Measurements from ENCODE around the gene POLN. TPM values are rescaled to one million over a fixed set of nuclear protein-coding genes. Genes with fewer than 3 reads are reported as not detected.
A peak's percentile ranks its signal among the peaks of the same experiment; 100 is the strongest.

POLN gene
- total RNA-seq, 1 experiment from 2014 or later: 0.85 TPM

DNA sequence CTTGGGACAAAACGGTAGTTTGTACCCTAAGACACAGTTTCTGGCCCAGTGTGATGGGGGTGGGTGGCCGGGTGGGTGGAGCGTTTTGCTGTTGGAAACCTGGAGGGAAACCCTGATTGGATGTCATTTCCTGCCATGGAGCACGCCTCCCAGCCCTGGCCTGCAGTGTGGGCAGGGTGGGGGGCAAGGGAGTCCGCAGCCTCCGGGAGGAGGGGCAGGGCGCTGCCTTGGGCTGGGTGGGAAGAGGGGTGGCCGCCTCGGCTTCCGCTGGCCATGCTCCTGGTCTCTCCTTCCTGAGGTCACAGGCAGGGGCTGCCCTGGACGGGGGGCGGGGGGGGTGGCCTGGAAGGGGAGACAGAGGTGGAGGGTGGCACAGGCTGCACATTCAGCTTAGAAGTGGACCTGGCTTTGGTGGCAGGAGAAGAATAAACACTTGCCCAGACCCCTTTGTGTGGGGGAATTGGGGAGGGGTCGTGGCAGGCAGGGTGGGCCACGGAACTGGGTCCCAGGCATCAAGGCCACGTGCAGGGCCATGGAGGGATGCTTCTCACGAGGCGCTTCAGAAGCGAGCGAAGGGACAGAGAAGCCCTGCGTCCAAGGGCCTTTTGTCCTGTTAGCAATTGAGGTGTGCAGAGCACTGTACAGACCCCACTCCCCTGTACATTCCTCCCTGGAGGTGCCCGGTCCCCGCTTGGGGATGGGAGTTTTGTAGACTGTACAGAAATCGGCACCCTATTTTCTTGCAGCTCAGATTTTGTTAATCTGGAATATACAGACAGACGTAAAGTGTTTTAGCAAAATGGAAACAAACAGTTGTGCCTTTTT, 176.6 kb downstream of the POLN start:
- no peak for DNase-seq (ENCODE audit: low read depth, low spot score)
- in situ Hi-C loops (cut with HindIII; ENCODE audit: low pct_unique_long_range_greater_than_20kb, low sequenced_read_pairs): no loop called here

GRCh38 chr4:2064276-2064991, 177.5 kb downstream of the POLN start:
- no peak for DNase-seq (ENCODE audit: low read depth, low spot score)
- in situ Hi-C loops (cut with HindIII; ENCODE audit: low pct_unique_long_range_greater_than_20kb, low sequenced_read_pairs): no loop called here

DNA sequence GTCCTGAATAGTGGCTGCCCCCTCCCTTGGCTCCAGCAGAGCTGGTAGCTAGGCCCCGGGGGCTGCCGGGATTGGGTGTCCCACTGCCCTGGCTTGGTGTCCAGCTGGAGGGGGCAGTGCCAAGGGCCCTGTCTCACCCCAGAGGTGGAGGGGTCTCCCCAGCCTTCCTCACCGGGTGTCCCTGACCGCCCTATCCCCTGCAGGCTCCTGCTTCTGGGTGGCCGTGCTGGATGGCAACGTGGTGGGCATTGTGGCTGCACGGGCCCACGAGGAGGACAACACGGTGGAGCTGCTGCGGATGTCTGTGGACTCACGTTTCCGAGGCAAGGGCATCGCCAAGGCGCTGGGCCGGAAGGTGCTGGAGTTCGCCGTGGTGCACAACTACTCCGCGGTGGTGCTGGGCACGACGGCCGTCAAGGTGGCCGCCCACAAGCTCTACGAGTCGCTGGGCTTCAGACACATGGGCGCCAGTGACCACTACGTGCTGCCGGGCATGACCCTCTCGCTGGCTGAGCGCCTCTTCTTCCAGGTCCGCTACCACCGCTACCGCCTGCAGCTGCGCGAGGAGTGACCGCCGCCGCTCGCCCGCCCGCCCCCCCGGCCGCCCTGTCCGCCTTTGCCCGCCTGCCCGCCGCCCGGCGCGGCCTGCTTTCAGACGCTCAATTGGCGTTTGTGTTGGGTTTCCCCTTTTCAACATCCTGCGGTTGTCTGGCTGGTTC, 178.2 kb downstream of the POLN start:
- DNase-seq (ENCODE audit: low read depth, low spot score): no peak
- in situ Hi-C loops (cut with HindIII; ENCODE audit: low pct_unique_long_range_greater_than_20kb, low sequenced_read_pairs): no loop called here

- DNase-seq (ENCODE audit: low read depth, low spot score): no peak
- in situ Hi-C loops (cut with HindIII; ENCODE audit: low pct_unique_long_range_greater_than_20kb, low sequenced_read_pairs): no loop called here
These were observed 179.0 kb downstream of the POLN start for GRCh38 chr4:2062808-2063524.

DNA sequence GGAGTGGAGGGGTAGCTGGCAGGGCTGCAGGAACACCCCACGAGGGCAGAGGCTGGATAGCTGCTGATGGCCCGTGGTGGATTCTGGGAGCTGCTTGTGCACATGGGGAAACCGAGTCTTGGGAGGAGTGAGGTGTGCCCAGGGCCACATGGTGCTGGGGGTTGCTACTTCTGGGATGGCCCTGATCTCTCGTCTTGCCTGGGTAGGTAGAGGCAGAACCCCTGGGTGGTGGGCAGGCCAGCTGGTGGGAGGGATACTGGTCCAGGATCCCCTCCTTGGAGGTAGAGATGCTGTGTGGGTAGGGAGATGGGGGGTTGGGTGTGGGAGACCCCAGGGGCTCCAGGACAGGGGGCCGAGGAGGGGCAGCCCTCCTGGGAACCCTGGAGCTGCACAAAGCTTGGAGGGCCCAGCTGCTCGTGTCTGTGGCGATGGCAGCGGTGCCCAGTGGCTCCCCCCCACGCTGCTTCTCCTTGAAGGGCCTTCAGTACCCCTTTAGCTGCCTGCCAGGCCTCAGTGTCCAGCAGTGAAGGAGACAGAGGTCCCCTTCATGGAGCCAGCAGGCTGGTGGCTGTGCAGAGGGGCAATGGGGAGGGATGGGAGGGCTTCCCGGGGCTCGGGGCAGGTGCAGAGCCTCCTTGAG, 179.6 kb downstream of the POLN start:
- in situ Hi-C loops (cut with HindIII; ENCODE audit: low pct_unique_long_range_greater_than_20kb, low sequenced_read_pairs): no loop called here

DNA sequence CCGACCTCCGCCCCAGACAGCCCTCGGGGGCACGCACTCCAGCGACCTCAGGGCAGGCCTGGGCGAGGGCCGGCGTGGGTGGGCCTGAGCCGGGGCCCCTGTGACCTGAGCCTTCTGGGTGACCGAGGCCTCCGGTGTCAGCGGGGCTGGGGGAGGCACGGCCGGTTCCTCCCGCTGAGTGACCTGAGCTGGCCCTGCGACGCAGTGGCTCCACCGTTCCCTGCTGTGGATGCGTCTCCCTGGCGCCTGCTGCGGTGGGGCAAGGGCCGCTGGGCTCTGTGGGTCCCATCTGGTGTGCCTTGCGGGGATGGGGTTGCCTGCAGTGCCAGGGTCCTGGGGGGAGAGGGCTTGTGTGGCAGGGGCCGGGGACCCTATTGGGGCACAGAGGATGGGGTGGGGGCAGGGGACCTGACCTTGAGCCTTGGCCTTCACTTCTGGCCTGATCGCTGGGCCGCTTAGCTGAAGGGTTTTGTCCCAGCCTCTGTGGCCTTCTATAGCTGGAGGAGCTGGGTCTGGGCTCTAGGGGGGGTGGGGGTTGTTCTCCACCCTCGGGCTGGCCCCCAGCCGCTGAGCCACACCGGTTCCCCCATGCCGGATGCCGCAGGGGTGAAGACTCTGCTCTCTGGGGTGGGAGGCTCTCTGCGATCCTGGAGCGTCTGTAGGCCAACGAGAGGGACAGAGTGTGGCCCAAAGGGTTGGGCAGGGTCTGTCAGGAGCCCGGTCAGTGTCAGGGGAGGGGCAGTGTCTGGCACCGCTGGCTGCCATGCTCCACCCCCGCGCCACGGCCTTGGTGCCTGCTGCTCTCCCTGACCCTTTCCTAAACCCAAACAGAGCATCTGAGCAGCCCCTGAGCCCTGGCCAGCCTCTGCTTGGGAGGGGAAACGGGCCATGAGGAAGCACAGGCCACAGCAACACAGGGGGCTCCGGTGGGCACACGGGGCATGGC, 180.5 kb downstream of the POLN start:
- in situ Hi-C loops (cut with HindIII; ENCODE audit: low pct_unique_long_range_greater_than_20kb, low sequenced_read_pairs): no loop called here
- no peak for DNase-seq (ENCODE audit: low read depth, low spot score)

More for the DNA sequence above, 179.6 kb downstream of the POLN start:
- DNase-seq (ENCODE audit: low read depth, low spot score): no peak

DNA sequence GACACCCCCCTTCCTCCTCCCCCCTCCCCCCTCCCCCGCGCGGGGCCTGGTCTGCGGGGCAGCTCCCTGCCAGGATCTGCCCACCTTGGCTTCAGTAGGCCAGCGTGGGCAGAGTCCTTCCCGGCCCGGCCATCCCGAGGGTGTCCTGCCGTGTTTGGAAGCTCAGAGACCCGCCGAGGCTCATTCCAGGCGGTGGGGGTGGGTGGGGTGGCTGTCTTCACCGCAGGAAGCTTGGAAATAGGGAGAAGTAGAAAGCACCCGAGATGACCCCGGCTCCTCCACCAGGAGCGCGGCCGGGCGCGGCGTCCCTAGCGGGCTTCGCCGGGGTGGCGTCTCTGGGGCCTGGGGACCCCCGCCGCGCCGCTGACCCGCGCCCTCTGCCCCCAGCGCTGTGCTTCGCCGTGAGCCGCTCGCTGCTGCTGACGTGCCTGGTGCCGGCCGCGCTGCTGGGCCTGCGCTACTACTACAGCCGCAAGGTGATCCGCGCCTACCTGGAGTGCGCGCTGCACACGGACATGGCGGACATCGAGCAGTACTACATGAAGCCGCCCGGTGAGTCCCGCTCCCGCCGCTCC, 181.2 kb downstream of the POLN start:
- in situ Hi-C loops (cut with HindIII; ENCODE audit: low pct_unique_long_range_greater_than_20kb, low sequenced_read_pairs): no loop called here
- no peak for DNase-seq (ENCODE audit: low read depth, low spot score)

DNA sequence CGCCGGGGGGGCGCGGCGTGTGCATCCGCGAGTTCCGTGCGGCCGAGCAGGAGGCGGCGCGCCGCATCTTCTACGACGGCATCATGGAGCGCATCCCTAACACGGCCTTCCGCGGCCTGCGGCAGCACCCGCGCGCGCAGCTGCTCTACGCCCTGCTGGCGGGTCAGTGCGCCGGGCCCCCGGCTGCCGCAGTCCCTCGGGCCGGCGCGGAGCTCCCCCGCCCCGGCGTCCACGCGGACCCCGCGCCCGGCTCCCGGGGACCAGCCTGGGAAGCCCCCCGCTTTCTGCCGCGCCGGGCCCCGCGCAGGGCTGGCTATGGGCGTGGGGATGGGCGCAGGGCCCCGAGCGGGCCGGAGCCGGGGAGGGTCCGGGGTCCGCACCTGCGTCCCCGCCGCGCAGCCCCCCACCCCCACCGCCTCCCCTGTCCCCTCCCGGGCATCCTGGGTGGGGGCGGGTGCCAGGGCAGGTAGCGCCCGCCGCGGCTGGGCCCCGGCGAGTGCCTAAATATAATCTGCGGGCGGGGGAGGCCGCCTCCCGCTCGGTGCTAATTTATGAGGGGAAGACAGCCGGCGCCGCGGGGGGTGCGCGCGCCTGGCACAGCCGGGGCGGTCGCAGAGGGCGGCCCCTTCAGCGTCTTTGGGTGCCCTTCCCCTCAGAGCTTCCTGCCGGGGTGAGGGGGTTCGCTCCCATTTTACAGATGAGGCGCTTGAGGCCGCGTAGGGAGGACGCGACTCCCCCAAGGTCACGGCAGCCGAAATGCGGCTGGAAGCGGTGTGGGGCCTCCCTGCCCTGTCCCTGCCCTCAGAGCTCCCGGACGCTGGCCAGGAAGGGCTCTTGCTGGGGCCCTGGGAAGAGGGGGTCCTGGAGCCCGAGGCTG, 182.0 kb downstream of the POLN start:
- no peak for DNase-seq (ENCODE audit: low read depth, low spot score)
- in situ Hi-C loops (cut with HindIII; ENCODE audit: low pct_unique_long_range_greater_than_20kb, low sequenced_read_pairs): no loop called here

DNA sequence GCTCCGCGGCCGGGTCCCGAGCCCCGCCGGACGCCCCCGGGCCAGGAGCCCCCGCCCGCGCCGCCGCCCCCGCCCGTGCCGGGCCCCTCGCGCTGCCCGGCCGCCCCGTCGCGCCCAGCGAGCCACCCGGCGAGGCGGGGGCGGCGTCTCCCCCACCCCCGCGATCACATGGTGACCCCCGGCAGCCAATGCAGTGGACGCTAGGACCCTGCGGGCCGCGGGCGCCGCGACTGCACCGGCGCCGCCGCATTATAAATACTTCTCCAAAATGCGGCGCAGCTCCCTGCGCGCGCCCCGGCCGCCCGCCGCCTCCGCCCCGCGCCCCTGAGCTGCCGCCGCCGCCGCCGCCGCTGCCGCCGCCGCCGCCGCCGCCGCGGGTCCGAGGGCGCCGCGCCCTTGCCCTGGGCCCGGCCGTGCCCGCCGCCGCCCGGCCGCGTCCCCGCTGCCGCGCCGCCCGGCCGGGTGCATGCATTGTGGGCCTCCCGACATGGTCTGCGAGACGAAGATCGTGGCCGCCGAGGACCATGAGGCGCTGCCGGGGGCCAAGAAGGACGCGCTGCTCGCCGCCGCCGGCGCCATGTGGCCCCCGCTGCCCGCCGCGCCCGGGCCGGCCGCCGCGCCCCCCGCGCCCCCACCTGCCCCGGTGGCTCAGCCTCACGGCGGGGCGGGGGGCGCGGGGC, 182.7 kb downstream of the POLN start, which contains the start of gene NAT8L:
Gene NAT8L, plus strand, starts transcription at position 282 of the 680 bp plus-strand sequence. Its CDS starts 185 bp downstream, at position 467.
- peak; percentile 55 for DNase-seq (ENCODE audit: low read depth, low spot score)
- in situ Hi-C loops (cut with HindIII; ENCODE audit: low pct_unique_long_range_greater_than_20kb, low sequenced_read_pairs): no loop called here

DNA sequence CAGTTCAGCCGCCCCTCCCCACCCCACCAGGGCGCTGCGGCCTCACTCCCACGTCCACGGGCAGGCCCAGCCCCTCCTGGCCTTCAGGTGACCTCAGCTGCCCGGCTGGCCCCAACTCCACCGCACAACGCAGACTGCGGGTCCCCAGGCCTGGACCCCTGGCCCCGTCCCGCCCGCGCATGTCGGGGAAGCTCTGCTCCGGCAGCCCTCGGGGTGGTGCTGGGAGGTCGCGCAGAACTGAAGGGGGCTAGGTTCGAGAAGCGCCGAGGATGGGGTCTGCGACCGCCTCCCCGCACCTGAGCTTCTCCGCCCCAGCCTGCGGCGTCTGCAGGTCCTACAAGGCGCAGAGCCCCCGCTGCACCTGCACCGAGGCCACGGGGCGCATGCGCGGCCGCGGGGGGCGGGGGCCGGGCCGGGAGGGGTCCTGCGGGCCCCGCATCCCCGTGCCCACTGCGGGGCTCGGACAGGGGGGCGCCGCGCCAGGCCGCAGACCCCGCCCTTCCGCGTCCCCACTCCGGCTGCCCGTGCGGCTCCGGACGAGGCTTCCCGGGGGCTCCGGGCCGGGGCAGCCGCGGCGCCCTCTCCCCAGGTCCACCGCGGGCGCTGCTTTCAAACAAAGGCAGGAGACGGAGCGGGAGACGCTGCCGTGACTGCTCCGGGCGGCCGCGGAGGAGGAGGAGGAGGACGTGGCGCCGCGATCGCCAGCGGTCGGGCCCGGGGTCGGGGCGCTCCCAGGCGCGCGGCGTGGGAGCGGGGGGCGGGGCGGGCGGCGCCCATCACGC, 183.5 kb downstream of the POLN start:
- DNase-seq (ENCODE audit: low read depth, low spot score): no peak
- in situ Hi-C loops (cut with HindIII; ENCODE audit: low pct_unique_long_range_greater_than_20kb, low sequenced_read_pairs): no loop called here

DNA sequence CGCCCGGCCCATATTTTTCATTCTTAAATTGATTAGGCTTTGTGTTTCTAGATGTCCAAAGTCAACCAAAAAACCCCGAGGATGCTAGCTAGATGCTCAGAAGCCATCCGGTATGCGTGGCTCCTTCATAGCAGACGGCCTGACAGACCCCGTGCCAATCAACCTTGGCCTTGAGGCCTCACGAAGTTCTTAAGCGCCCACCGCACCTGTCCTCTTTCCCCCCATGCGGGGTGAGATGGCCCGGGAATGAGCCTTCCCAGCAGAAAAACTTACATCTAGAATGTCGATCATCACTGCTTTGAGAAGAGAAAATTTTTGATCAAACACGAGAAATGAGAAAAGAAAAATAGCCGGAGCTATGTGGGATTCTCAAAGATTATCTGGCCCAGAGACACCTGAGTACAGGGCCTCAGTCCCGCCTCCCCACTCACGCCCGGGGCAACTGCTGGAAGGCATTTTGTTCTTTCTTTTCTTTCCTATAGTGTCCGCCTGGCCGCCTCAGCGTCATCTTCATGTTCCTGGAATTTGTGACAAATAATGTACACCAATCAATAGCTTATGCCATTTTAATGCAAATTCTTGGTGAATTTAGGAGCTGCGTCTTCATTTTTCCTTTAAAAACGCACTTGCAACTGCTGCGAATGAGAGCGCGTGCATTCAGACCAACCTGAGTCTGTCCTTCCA, 184.4 kb downstream of the POLN start:
- in situ Hi-C loops (cut with HindIII; ENCODE audit: low pct_unique_long_range_greater_than_20kb, low sequenced_read_pairs): no loop called here

GRCh38 chr4:2054217-2054616, 187.7 kb downstream of the POLN start:
- in situ Hi-C loops (cut with HindIII; ENCODE audit: low pct_unique_long_range_greater_than_20kb, low sequenced_read_pairs): no loop called here
- DNase-seq (ENCODE audit: low read depth, low spot score): no peak

More for the DNA sequence above, 184.4 kb downstream of the POLN start:
- DNase-seq (ENCODE audit: low read depth, low spot score): no peak

- no peak for DNase-seq (ENCODE audit: low read depth, low spot score)
- in situ Hi-C loops (cut with HindIII; ENCODE audit: low pct_unique_long_range_greater_than_20kb, low sequenced_read_pairs): no loop called here
These were observed 190.8 kb downstream of the POLN start for GRCh38 chr4:2051086-2051485.
